ENCODE data around the gene CACNA2D1. TPM values are rescaled to one million over a fixed set of nuclear protein-coding genes. Genes with fewer than 3 reads are reported as not detected.

Gene CACNA2D1
- polyA plus RNA-seq, 2 of the 4 experiments (the other 2 are of a cell fraction), result 18.0 to 32.9 TPM

GRCh38 chr7:82257118-82257695 is 186.4 kb downstream of the CACNA2D1 start:
- TF ChIP-seq ZC3H11A (IDR thresholded peaks at IDR 0.05) (no peak), FOXS1 (CRISPR knock-in tag; IDR thresholded peaks at IDR 0.05) (no peak), HOXB5 (CRISPR knock-in tag; IDR thresholded peaks at IDR 0.05) (no peak), MAX (IDR thresholded peaks at IDR 0.05) (no peak), SMC3 (IDR thresholded peaks at IDR 0.05) (no peak), CEBPB (IDR thresholded peaks at IDR 0.05) (no peak), GATA3 (IDR thresholded peaks at IDR 0.05; ENCODE audit: borderline replicate concordance) (no peak), KDM5A (IDR thresholded peaks at IDR 0.05) (no peak), HEYL (CRISPR knock-in tag; IDR thresholded peaks at IDR 0.05) (no peak), ZNF302 (CRISPR knock-in tag; IDR thresholded peaks at IDR 0.05) (no peak), USF2 (IDR thresholded peaks at IDR 0.05) (no peak), FOSL2 (IDR thresholded peaks at IDR 0.05) (no peak), FOSL2 (CRISPR knock-in tag; IDR thresholded peaks at IDR 0.05) (no peak), NR3C1 (IDR thresholded peaks at IDR 0.05) (no peak), HOXA7 (CRISPR knock-in tag; IDR thresholded peaks at IDR 0.05) (no peak), RNF2 (IDR thresholded peaks at IDR 0.05; ENCODE audit: borderline replicate concordance, low read depth) (no peak), EHF (CRISPR knock-in tag; IDR thresholded peaks at IDR 0.05) (no peak), CHD2 (IDR thresholded peaks at IDR 0.05; ENCODE audit: low read length, partially characterized antibody) (no peak), HES2 (IDR thresholded peaks at IDR 0.05) (no peak), ZSCAN20 (CRISPR knock-in tag; IDR thresholded peaks at IDR 0.05) (no peak)
- H3K4me1 ChIP-seq, result no peaks in the 10 kb centered on the region
- WGBS (ENCODE audit: missing lambda C conversion rate), result 95% methylated on average over 2 of the region's 2 CpGs
- ChIA-PET CTCF (no interaction called here), POLR2A (no interaction called here)
- H3K4me2 ChIP-seq, result no peak overlapping the region
- FAIRE-seq, result no peak
- no peak overlapping the region for H3K4me3 ChIP-seq
- ATAC-seq, result no peak
- no peaks in the 10 kb centered on the region for H3K9me3 ChIP-seq
- DNase-seq (ENCODE audit: low read depth in 1 of 2, low spot score in 1 of 2), result no peak
- H3K27ac ChIP-seq, result no peak overlapping the region

GRCh38 chr7:82255706-82256105 is 187.9 kb downstream of the CACNA2D1 start:
- TF ChIP-seq FOXS1 (CRISPR knock-in tag; IDR thresholded peaks at IDR 0.05), result no peak
- Histone ChIP-seq H3K4me2 (no peak overlapping the region), H3K4me3 (no peak overlapping the region), H3K9me3 (no peaks in the 10 kb centered on the region), H3K27ac (no peak overlapping the region), H3K4me1 (no peaks in the 10 kb centered on the region)
- ChIA-PET CTCF (no interaction called here), POLR2A (no interaction called here)
- no peak for ATAC-seq
- no peak for FAIRE-seq
- DNase-seq (ENCODE audit: low read depth in 1 of 2, low spot score in 1 of 2), result no peak
- WGBS (ENCODE audit: missing lambda C conversion rate), result 88% methylated on average over 3 of the region's 3 CpGs

GRCh38 chr7:82250598-82250997 is 193.0 kb downstream of the CACNA2D1 start:
- no peaks in the 10 kb centered on the region for H3K4me1 ChIP-seq
- no peak for DNase-seq (ENCODE audit: low read depth in 1 of 2, low spot score in 1 of 2)
- H3K9me3 ChIP-seq, result no peaks in the 10 kb centered on the region
- no peak overlapping the region for H3K4me3 ChIP-seq
- no peak for FAIRE-seq
- no peak for TF ChIP-seq KDM5A (IDR thresholded peaks at IDR 0.05)
- no peak for TF ChIP-seq TFCP2L1 (CRISPR knock-in tag; IDR thresholded peaks at IDR 0.05)
- TF ChIP-seq RFX5 (IDR thresholded peaks at IDR 0.05), result no peak
- no peak for TF ChIP-seq HEYL (CRISPR knock-in tag; IDR thresholded peaks at IDR 0.05)
- no peak for TF ChIP-seq HDAC2 (IDR thresholded peaks at IDR 0.05)
- no peak for TF ChIP-seq EHF (CRISPR knock-in tag; IDR thresholded peaks at IDR 0.05)
- no peak for TF ChIP-seq ATOH8 (CRISPR knock-in tag; IDR thresholded peaks at IDR 0.05; ENCODE audit: low read depth)
- TF ChIP-seq ZNF302 (CRISPR knock-in tag; IDR thresholded peaks at IDR 0.05), result no peak
- no peak for TF ChIP-seq CBX8 (IDR thresholded peaks at IDR 0.05)
- TF ChIP-seq HMGXB4 (CRISPR knock-in tag; IDR thresholded peaks at IDR 0.05; ENCODE audit: borderline replicate concordance), result no peak
- no peak for TF ChIP-seq EP300 (IDR thresholded peaks at IDR 0.05)
- no peak for TF ChIP-seq RAD21 (conservative IDR thresholded peaks at IDR 0.05 in 1 of 2, IDR thresholded peaks at IDR 0.05 in 1 of 2)
- TF ChIP-seq PHF8 (IDR thresholded peaks at IDR 0.05; ENCODE audit: borderline replicate concordance, low read depth), result no peak
- TF ChIP-seq USF2 (IDR thresholded peaks at IDR 0.05), result no peak
- TF ChIP-seq HOXA7 (CRISPR knock-in tag; IDR thresholded peaks at IDR 0.05), result no peak
- no peak for TF ChIP-seq MAZ (IDR thresholded peaks at IDR 0.05; ENCODE audit: borderline replicate concordance, low read depth, low read length)
- no peak overlapping the region for H3K4me2 ChIP-seq
- ATAC-seq, result no peak
- CTCF ChIA-PET, result no interaction called here
- no peak overlapping the region for H3K27ac ChIP-seq
- POLR2A ChIA-PET, result no interaction called here
